IMR-90 (cell line): ENCODE data around the gene PROX2. TPM values are rescaled to one million over a fixed set of nuclear protein-coding genes. Genes with fewer than 3 reads are reported as not detected.
A peak's percentile ranks its signal among the peaks of the same experiment; 100 is the strongest.

Experiments
- ATAC-seq: fragments of 200-7000 bp; cut with Tn5 transposase; 2 replicates; pipeline ENCODE4 v1.9.1; 2020; ENCODE audit warnings: low read depth, mild to moderate bottlenecking, moderate library complexity
- BruUV-seq: library from RNA; stranded (reverse); fragments of 400-500 nt; replicated peaks from 2 replicates; lab custom pipeline; 2021; lab: Mats Ljungman, UMichigan
- CTCF ChIA-PET: fragments of 300-600 bp; formaldehyde crosslinking; extraction: SDS; loops from one replicate; lab custom pipeline; 2021; ENCODE audit warnings: antibody characterized with exemption; lab: Yijun Ruan, JAX
- POLR2A ChIA-PET: fragments of 300-600 bp; sonication (Branson Sonifier 250); formaldehyde crosslinking; loops from one replicate; lab custom pipeline; 2022; ENCODE audit warnings: antibody characterized with exemption; ENCODE audit not compliant: unreplicated experiment; lab: Charles Lee
- DNase-seq: peaks from one replicate; pipeline ENCODE4 v3.0.0; 2013
- H2AFZ ChIP-seq: replicated peaks from 2 replicates; pipeline ENCODE3; 2013; ENCODE audit warnings: low read length, mild to moderate bottlenecking; ENCODE audit not compliant: poor library complexity
- H2AK5ac ChIP-seq: 2 replicates; pipeline ENCODE4 v1.6.1; 2013; ENCODE audit warnings: low read depth, low read length, inconsistent platforms
- H2AK9ac ChIP-seq: replicated peaks from 2 replicates; pipeline ENCODE3; 2013; ENCODE audit warnings: mild to moderate bottlenecking, low read depth, low read length, moderate library complexity; ENCODE audit not compliant: poor library complexity
- H2BK120ac ChIP-seq: 2 replicates; pipeline ENCODE4 v1.6.1; 2013; ENCODE audit warnings: low read depth, low read length, inconsistent platforms
- H2BK15ac ChIP-seq: 3 replicates; pipeline ENCODE4 v1.6.1; 2013; ENCODE audit warnings: low read depth, low read length, inconsistent platforms
- H2BK20ac ChIP-seq: 2 replicates; pipeline ENCODE4 v1.6.1; 2013; ENCODE audit warnings: low read depth, mild to moderate bottlenecking, inconsistent platforms, low read length, moderate library complexity
- H2BK5ac ChIP-seq: 2 replicates; pipeline ENCODE4 v1.6.1; 2013; ENCODE audit warnings: mild to moderate bottlenecking, low read depth, low read length, inconsistent platforms; ENCODE audit not compliant: poor library complexity, severe bottlenecking
- H3K14ac ChIP-seq: replicated peaks from 2 replicates; pipeline ENCODE4 v1.6.1; 2013; ENCODE audit warnings: low read depth, low read length, inconsistent platforms
- H3K18ac ChIP-seq: 2 replicates; pipeline ENCODE4 v1.6.1; 2013; ENCODE audit warnings: low read depth, low read length, control low read depth
- H3K23ac ChIP-seq: 2 replicates; pipeline ENCODE4 v1.6.1; 2013; ENCODE audit warnings: low read depth, low read length, inconsistent platforms
- H3K27ac ChIP-seq: 2 replicates; pipeline ENCODE4 v1.5.1; 2013; ENCODE audit warnings: mild to moderate bottlenecking, control low read depth, low read length; ENCODE audit not compliant: insufficient read depth
- H3K27me3 ChIP-seq: 2 replicates; pipeline ENCODE4 v1.6.1; 2013; ENCODE audit warnings: low read length; ENCODE audit not compliant: control insufficient read depth, insufficient read depth
- H3K36me3 ChIP-seq: 2 replicates; pipeline ENCODE4 v1.6.1; 2013; ENCODE audit warnings: low read length, mixed read lengths; ENCODE audit not compliant: control insufficient read depth, insufficient read depth
- H3K4ac ChIP-seq: 2 replicates; pipeline ENCODE4 v1.6.1; 2013; ENCODE audit warnings: low read depth, low read length, inconsistent platforms
- H3K4me1 ChIP-seq: 2 replicates; pipeline ENCODE4 v1.6.1; 2013; ENCODE audit warnings: low read length, mixed read lengths; ENCODE audit not compliant: control insufficient read depth, insufficient read depth
- H3K4me2 ChIP-seq: 2 replicates; pipeline ENCODE4 v1.6.1; 2013; ENCODE audit warnings: low read depth, mild to moderate bottlenecking, control low read depth, low read length, moderate library complexity
- H3K4me3 ChIP-seq: 2 replicates; pipeline ENCODE4 v1.5.1; 2013; ENCODE audit warnings: low read depth, mild to moderate bottlenecking, control low read depth, low read length, moderate library complexity; ENCODE audit not compliant: insufficient read depth
- H3K56ac ChIP-seq: 2 replicates; pipeline ENCODE4 v1.6.1; 2013; ENCODE audit warnings: low read length, inconsistent platforms; ENCODE audit not compliant: insufficient read depth; ENCODE audit errors: extremely low read depth
- H3K79me1 ChIP-seq, 2 experiments: 2 replicates each; pipeline ENCODE4 v1.6.1; 2013; ENCODE audit warnings: low read length in 2 of 2, inconsistent platforms in 1 of 2, low read depth in 1 of 2
- H3K9ac ChIP-seq: 2 replicates; pipeline ENCODE4 v1.6.1; 2013; ENCODE audit warnings: low read depth, low read length, control low read depth
- H3K9me1 ChIP-seq: 2 replicates; pipeline ENCODE4 v1.6.1; 2013; ENCODE audit warnings: low read length, inconsistent platforms; ENCODE audit not compliant: insufficient read depth
- H3K9me3 ChIP-seq: 2 replicates; pipeline ENCODE4 v1.6.1; 2013; ENCODE audit warnings: low read length; ENCODE audit not compliant: control insufficient read depth, insufficient read depth
- H4K20me1 ChIP-seq: 2 replicates; pipeline ENCODE4 v1.6.1; 2013; ENCODE audit warnings: low read length, inconsistent platforms; ENCODE audit not compliant: insufficient read depth
- H4K5ac ChIP-seq: 2 replicates; pipeline ENCODE4 v1.6.1; 2013; ENCODE audit warnings: mild to moderate bottlenecking, low read depth, low read length, control low read depth
- H4K8ac ChIP-seq, 2 experiments: 2 replicates each; pipeline ENCODE4 v1.6.1; 2013; ENCODE audit warnings: low read depth in 2 of 2, low read length in 2 of 2, control low read depth in 1 of 2, inconsistent platforms in 1 of 2
- H4K91ac ChIP-seq: 2 replicates; pipeline ENCODE4 v1.6.1; 2013; ENCODE audit warnings: low read depth, low read length, inconsistent platforms; ENCODE audit not compliant: insufficient read depth
- BHLHE40 ChIP-seq: fragments of 150-350 bp; IDR thresholded peaks from 2 replicates; pipeline ENCODE4 v1.6.1; 2016; ENCODE audit warnings: mild to moderate bottlenecking, low read depth, low read length
- CEBPB ChIP-seq: IDR thresholded peaks from 2 replicates; pipeline ENCODE4 v1.6.1; 2012; ENCODE audit warnings: low read depth, low read length, improper control_type of control experiment
- CHD1 ChIP-seq: IDR thresholded peaks from 2 replicates; pipeline ENCODE4 v1.6.1; 2012; ENCODE audit warnings: low read depth, low read length, improper control_type of control experiment
- CTCF ChIP-seq: conservative IDR thresholded peaks from 2 replicates; pipeline ENCODE4 v1.5.1; 2012; ENCODE audit warnings: mild to moderate bottlenecking, low read depth, low read length, improper control_type of control experiment
- FOS ChIP-seq: fragments of 150-350 bp; IDR thresholded peaks from 2 replicates; pipeline ENCODE4 v1.6.1; 2016; ENCODE audit warnings: low read depth, low read length
- MAFK ChIP-seq: IDR thresholded peaks from 2 replicates; pipeline ENCODE4 v1.6.1; 2012; ENCODE audit warnings: low read depth, low read length, improper control_type of control experiment
- MXI1 ChIP-seq: IDR thresholded peaks from 2 replicates; pipeline ENCODE4 v1.6.1; 2012; ENCODE audit warnings: low read depth, mild to moderate bottlenecking, low read length, moderate library complexity, borderline replicate concordance
- RAD21 ChIP-seq: IDR thresholded peaks from 2 replicates; pipeline ENCODE4 v1.6.1; 2012; ENCODE audit warnings: low read length, improper control_type of control experiment
- RCOR1 ChIP-seq: IDR thresholded peaks from 2 replicates; pipeline ENCODE4 v1.6.1; 2012; ENCODE audit warnings: mild to moderate bottlenecking, low read length, improper control_type of control experiment; ENCODE audit not compliant: insufficient replicate concordance
- RFX5 ChIP-seq: IDR thresholded peaks from 2 replicates; pipeline ENCODE4 v1.8.0; 2012; ENCODE audit warnings: low read depth, mild to moderate bottlenecking, low read length, moderate library complexity
- USF2 ChIP-seq: fragments of 150-350 bp; IDR thresholded peaks from 2 replicates; pipeline ENCODE4 v1.6.1; 2017; ENCODE audit warnings: mild to moderate bottlenecking, antibody characterized with exemption, low read length, low read depth
- WGBS, 2 experiments: methylation state at CpG; one replicate each; pipeline versions ENCODE4 v1.1.5 to v1.1.7; 2013; ENCODE audit warnings: missing lambda C conversion rate in 2 of 2; ENCODE audit not compliant: insufficient read length in 1 of 2; ENCODE audit errors: extremely low coverage in 2 of 2; 5-methylcytosine and 5-hydroxymethylcytosine counted together
- dilution Hi-C: fragments of 300-500 bp; cut with HindIII; formaldehyde crosslinking; loops from one replicate; pipeline ENCODE4 v1.14.3; 2018; ENCODE audit warnings: low sequenced_read_pairs; ENCODE audit not compliant: unreplicated experiment
- in situ Hi-C: fragments of 300-500 bp; cut with MboI; formaldehyde crosslinking; loops from 3 replicates; pipeline ENCODE4 v1.14.3; 2019; ENCODE audit warnings: low sequenced_read_pairs, inconsistent platforms, mixed read lengths
- intact Hi-C: fragments of 100-400 bp; cut with micrococcal nuclease; formaldehyde crosslinking; loops from 2 replicates; pipeline ENCODE4 v1.10.0; 2022
- polyA plus RNA-seq, 3 experiments: library from polyadenylated mRNA; depleted of rRNA; stranded (reverse); fragments of >200 nt; gene quantifications; 2 replicates each; pipeline ENCODE4 v1.2.3, GENCODE V29; 2012; ENCODE audit warnings: low replicate concordance in 1 of 3
- total RNA-seq: library from RNA; depleted of rRNA; stranded (reverse); fragments of >200 nt; gene quantifications from 2 replicates; pipeline ENCODE4 v1.2.3, GENCODE V29; 2012

Gene PROX2
- total and polyA plus RNA-seq, 2 of the 4 experiments (the other 2 are of a cell fraction), result not detected

GRCh38 chr14:74888164-74889158 lies 12.5 kb upstream of the PROX2 start (continued):
- TF ChIP-seq MXI1 (no peak), MAFK (no peak), CHD1 (no peak)

GRCh38 chr14:74886001-74886400 lies 10.1 kb upstream of the PROX2 start:
- CTCF ChIA-PET, result interaction anchor here (0.8 to 0.9 kb wide), 2 partner anchors 20 to 25 kb away, joined by 4 read pairs; no protein-coding TSS in a partner anchor
- H3K4me1 ChIP-seq, result peaks cover 32% of the 10 kb centered on the region
- no peaks in the 10 kb centered on the region for H3K9me3 ChIP-seq
- H4K8ac ChIP-seq, result no peak overlapping the region
- DNase-seq (peak; percentile 98), ATAC-seq (peak; percentile 64)
- in situ Hi-C loops, result no loop called here
- no peak overlapping the region for H3K56ac ChIP-seq
- dilution Hi-C loops, result no loop called here
- no peak overlapping the region for H3K14ac ChIP-seq
- H2BK15ac ChIP-seq, result no peak overlapping the region
- no CpG with 5 or more reads among the region's 3 CpGs for WGBS, 2 experiments
- H4K20me1 ChIP-seq, result peaks cover 66% of the 10 kb centered on the region
- BruUV-seq, result no TSS peak
- no peak overlapping the region for H2AK9ac ChIP-seq
- TF ChIP-seq RAD21 (no peak), RFX5 (no peak), MXI1 (peak; percentile 75), RCOR1 (no peak), FOS (peak; percentile 60; the same call in 1 of the 2 replicates), USF2 (no peak), CTCF (no peak), MAFK (peak; percentile 22; the same call in 1 of the 2 replicates), BHLHE40 (0 out of 2 replicates have a peak, but pooled peaks have one; percentile 4), CHD1 (no peak), CEBPB (peak; percentile 100)
- H3K9me1 ChIP-seq, result peaks cover 19% of the 10 kb centered on the region
- no peak overlapping the region for H2BK120ac ChIP-seq
- no peak overlapping the region for H3K4me3 ChIP-seq
- peaks cover 17% of the 10 kb centered on the region for H3K36me3 ChIP-seq
- no peak overlapping the region for H4K5ac ChIP-seq
- no peak overlapping the region for H3K23ac ChIP-seq
- H2BK5ac ChIP-seq, result peak overlapping the region; percentile 71
- peak overlapping the region; percentile 28 for H3K18ac ChIP-seq
- intact Hi-C loops, result loop anchor here (10.0 kb wide), 1 partner anchor 281 kb away; no protein-coding TSS in a partner anchor
- no peaks in the 10 kb centered on the region for H3K27me3 ChIP-seq
- H3K4ac ChIP-seq, result peak overlapping the region; percentile 59; the same call in 1 of the 2 replicates
- peak overlapping the region; percentile 57; the same call in 1 of the 2 replicates for H3K27ac ChIP-seq
- H3K4me2 ChIP-seq, result peak overlapping the region; percentile 71
- H3K79me1 ChIP-seq, result peaks cover 20 to 86% of the 10 kb centered on the region in 2 experiments
- H3K9ac ChIP-seq, result no peak overlapping the region
- H2AK5ac ChIP-seq, result no peak overlapping the region
- no peak overlapping the region for H2AFZ ChIP-seq
- no peak overlapping the region for H4K91ac ChIP-seq
- H2BK20ac ChIP-seq, result no peak overlapping the region
- POLR2A ChIA-PET, result no interaction called here
